NCI-H1092 (cell line): ENCODE measurements around the gene C2orf72.
"Not testable (repeated sequence)": the region's sequence is repeated elsewhere in the genome, so short reads cannot be mapped to it uniquely, and the experiment has no call there.

Experiments
- DNase-seq: peaks from one replicate; lab custom pipeline; 2025; lab: John Stamatoyannopoulos, UW

The C2orf72 gene

GRCh38 chr2:231037202-231037730 lies at the start of gene C2orf72:
TSS of gene C2orf72 (plus strand) at chr2:231037523. CDS start at chr2:231037566, 43 bp downstream.
- DNase-seq: no peak

GRCh38 chr2:230989731-230990130 lies 47.6 kb upstream of the C2orf72 start:
- no peak for DNase-seq

- no peak for DNase-seq
Observed at GRCh38 chr2:230990131-230990898, 47.0 kb upstream of the C2orf72 start.

GRCh38 chr2:230990899-230991150 lies 46.5 kb upstream of the C2orf72 start:
- DNase-seq: no peak

GRCh38 chr2:230991598-230991997 lies 45.7 kb upstream of the C2orf72 start:
- DNase-seq: no peak

- DNase-seq: no peak
Observed at GRCh38 chr2:230995821-230996220, 41.5 kb upstream of the C2orf72 start, which contains the start of gene SPATA3. TSS of gene SPATA3 (plus strand) at chr2:230996121. CDS start at chr2:230996234, 113 bp downstream.

- no peak for DNase-seq
Observed at GRCh38 chr2:230996661-230997060, 40.7 kb upstream of the C2orf72 start.

GRCh38 chr2:230998882-230999281 lies 38.4 kb upstream of the C2orf72 start:
- DNase-seq: no peak

- no peak for DNase-seq
Observed at GRCh38 chr2:230999477-230999876, 37.8 kb upstream of the C2orf72 start.

- DNase-seq: no peak
Observed at GRCh38 chr2:231000211-231000904, 37.0 kb upstream of the C2orf72 start.

GRCh38 chr2:231001036-231001435 lies 36.3 kb upstream of the C2orf72 start:
- no peak for DNase-seq

- DNase-seq: no peak
Observed at GRCh38 chr2:231001921-231002320, 35.4 kb upstream of the C2orf72 start.

- DNase-seq: no peak
Observed at GRCh38 chr2:231002641-231003040, 34.7 kb upstream of the C2orf72 start.

- no peak for DNase-seq
Observed at GRCh38 chr2:231003186-231003585, 34.1 kb upstream of the C2orf72 start.

- not testable (repeated sequence) for DNase-seq
Observed at GRCh38 chr2:231004930-231005329, 32.4 kb upstream of the C2orf72 start.

- no peak for DNase-seq
Observed at GRCh38 chr2:231007286-231008098, 29.8 kb upstream of the C2orf72 start.

GRCh38 chr2:231008131-231008530 lies 29.2 kb upstream of the C2orf72 start:
- no peak for DNase-seq

- no peak for DNase-seq
Observed at GRCh38 chr2:231009236-231009919, 27.9 kb upstream of the C2orf72 start.

GRCh38 chr2:231010201-231010730 lies 27.1 kb upstream of the C2orf72 start:
- no peak for DNase-seq

- no peak for DNase-seq
Observed at GRCh38 chr2:231011526-231011925, 25.8 kb upstream of the C2orf72 start.

GRCh38 chr2:231012463-231012862 lies 24.9 kb upstream of the C2orf72 start:
- no peak for DNase-seq

GRCh38 chr2:231013820-231014219 lies 23.5 kb upstream of the C2orf72 start:
- no peak for DNase-seq
